Activated T-cell treated with anti-CD3 and anti-CD28 coated beads for 1 hour (primary cell): ENCODE data around the gene SPAG9.

Source experiments
- DNase-seq: peaks from one replicate; pipeline ENCODE4 v3.0.0-alpha.2; 2020; ENCODE audit warnings: low read depth

Gene SPAG9, protein sequence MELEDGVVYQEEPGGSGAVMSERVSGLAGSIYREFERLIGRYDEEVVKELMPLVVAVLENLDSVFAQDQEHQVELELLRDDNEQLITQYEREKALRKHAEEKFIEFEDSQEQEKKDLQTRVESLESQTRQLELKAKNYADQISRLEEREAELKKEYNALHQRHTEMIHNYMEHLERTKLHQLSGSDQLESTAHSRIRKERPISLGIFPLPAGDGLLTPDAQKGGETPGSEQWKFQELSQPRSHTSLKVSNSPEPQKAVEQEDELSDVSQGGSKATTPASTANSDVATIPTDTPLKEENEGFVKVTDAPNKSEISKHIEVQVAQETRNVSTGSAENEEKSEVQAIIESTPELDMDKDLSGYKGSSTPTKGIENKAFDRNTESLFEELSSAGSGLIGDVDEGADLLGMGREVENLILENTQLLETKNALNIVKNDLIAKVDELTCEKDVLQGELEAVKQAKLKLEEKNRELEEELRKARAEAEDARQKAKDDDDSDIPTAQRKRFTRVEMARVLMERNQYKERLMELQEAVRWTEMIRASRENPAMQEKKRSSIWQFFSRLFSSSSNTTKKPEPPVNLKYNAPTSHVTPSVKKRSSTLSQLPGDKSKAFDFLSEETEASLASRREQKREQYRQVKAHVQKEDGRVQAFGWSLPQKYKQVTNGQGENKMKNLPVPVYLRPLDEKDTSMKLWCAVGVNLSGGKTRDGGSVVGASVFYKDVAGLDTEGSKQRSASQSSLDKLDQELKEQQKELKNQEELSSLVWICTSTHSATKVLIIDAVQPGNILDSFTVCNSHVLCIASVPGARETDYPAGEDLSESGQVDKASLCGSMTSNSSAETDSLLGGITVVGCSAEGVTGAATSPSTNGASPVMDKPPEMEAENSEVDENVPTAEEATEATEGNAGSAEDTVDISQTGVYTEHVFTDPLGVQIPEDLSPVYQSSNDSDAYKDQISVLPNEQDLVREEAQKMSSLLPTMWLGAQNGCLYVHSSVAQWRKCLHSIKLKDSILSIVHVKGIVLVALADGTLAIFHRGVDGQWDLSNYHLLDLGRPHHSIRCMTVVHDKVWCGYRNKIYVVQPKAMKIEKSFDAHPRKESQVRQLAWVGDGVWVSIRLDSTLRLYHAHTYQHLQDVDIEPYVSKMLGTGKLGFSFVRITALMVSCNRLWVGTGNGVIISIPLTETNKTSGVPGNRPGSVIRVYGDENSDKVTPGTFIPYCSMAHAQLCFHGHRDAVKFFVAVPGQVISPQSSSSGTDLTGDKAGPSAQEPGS (N-terminal part only)

DNA sequence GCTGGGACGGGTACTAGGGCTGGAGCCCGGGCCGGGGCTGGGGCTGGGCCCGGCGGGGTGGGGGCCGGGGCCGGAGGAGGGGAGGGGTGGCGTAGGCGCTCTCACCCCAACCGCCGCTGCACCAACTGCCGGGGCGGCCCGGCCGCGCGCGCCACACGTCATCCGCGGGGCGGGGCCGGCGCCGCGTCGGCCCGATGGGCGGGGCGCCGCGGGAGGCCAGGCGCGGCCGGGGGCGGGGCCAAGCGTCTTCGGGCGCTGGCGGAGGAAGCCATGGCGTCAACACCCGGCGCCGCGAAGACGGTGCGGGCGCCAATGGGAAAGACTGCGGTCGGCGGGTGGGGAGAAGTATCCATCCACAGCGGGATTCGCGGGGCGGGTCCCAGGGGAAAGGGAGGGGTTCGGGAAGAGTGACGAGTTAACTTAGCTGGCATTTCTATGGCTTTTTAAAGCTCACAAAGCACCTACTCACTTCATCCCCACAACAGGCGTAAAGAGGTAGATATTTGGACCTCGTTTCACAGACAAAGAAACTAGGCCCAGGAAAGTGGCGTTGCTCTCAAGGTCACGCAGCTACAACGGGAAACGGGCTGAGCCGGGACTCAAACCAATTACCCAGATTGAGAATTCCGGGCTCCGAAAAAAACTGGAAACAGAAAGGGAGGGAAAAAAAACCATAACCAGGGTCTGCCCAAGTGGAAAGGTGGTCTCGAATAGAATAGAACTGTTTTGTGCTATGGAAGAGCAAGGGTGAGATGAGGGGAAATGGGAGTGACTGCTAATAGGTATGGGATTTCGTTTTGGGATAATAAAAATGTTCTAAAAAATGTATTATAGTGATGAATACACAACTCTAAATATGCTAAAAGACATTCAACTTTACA, at the start of gene SPAG9:
TSS of gene SPAG9 (minus strand) at position 130 of the 881 bp plus-strand sequence. CDS start 212 bp downstream, outside the sequence.
- DNase-seq, result peak; percentile 82

- DNase-seq, result no peak
Observed at GRCh38 chr17:51169340-51169739, 48.7 kb upstream of the SPAG9 start.

GRCh38 chr17:51166987-51167931, 46.6 kb upstream of the SPAG9 start:
- DNase-seq, result peak; percentile 64

- DNase-seq, result peak; percentile 42
Observed at GRCh38 chr17:51166198-51166986, 45.7 kb upstream of the SPAG9 start, which contains the start of gene NME2. TSS of gene NME2 (plus strand) at chr17:51166411. CDS start at chr17:51166831, 420 bp downstream.

GRCh38 chr17:51165680-51166197, 45.1 kb upstream of the SPAG9 start:
- no peak for DNase-seq

DNA sequence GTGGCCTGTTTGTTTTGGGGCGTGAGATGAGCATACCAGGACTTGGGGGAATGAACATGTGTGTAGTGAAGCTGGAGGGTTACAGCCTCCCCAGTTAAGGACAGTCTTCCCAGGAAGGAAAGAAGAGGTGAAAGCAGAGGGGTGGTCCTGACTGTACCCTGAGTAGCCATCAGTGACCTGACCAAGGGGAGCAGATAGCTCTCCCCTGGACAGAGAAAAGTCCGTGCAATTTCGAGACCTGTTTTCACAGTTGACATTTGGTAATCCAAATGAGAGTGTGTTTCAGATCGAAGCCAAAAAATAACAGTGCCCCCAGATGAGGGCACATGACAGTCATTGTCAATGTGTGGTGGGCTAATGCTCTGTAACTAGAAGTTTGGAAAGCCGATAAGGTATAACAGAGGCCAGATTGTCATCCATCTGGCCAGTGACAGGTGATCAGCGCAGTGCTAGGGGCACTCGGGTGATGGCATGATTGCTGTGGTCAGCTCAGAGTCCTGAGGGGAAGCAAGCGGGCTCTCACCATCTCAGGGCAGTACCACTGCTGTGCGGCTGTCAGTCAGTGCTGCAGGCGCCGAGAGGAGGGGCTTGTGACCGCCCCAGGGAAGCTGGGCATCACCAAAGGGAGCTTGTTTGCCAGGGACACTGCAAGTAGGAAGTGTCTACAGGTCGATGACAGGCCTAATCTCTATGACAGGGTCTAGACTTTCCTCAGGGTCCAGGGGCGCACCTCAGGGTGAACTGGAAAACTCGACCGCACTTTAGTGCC, 44.4 kb upstream of the SPAG9 start:
- no peak for DNase-seq

- DNase-seq, result no peak
Observed at GRCh38 chr17:51161541-51161940, 40.9 kb upstream of the SPAG9 start.

- no peak for DNase-seq
Observed at GRCh38 chr17:51159604-51160003, 38.9 kb upstream of the SPAG9 start.

DNA sequence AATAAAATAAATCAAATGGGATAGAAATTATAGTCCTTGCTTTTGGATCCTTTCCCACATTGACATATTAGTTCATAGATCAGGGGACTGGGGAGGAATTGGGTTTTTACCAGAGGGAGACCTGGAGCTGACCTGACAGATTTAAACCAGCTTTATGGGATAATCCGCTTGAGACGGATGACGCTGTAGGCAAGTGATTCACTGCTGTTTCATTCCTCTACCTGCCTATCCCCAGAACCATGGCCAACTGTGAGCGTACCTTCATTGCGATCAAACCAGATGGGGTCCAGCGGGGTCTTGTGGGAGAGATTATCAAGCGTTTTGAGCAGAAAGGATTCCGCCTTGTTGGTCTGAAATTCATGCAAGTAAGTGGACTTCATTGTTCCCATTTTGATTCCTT, 34.7 kb upstream of the SPAG9 start:
- DNase-seq, result no peak

- DNase-seq, result no peak
Observed at GRCh38 chr17:51154176-51154575, 33.5 kb upstream of the SPAG9 start.

DNA sequence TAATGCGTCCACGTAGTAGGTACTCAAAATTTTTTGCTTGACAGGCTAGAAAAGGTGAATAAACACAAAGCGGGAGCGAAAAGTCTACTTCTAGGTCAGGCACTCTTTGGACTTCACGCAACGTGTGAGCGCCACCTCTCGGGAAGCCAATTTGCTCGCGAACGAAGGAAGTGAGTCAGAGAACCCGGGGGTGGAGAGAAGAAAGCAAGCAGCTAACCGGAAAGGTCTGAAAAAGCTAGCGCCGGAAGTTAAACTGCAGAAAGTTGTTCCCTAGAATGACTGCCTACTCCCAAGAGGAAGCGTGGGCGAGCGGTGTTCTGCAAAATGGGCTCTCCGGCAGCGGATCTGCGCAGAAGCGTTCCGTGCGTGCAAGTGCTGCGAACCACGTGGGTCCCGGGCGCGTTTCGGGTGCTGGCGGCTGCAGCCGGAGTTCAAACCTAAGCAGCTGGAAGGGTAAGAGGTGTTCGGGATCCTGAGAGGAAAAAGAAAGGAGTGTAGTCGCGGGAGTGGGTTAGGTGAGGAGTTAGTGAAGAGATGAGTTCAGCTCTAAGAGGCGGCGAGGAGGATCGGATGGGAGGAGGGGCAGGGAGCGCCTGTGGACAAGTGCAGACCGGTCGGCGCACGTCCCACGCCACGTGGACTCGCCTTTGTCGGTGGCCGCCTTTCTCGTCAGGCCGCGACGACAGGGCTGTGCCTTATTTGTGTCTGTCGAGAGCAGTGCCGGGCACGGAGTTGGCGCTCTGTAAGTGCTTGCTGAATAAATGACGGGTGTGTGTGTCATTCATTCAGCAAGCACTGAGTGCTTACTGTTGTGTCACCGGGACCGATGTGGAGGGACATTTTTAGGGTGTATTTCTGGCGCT, 32.8 kb upstream of the SPAG9 start, which contains the start of gene NME1:
TSS of gene NME1 (plus strand) at position 350 of the 863 bp plus-strand sequence. CDS start 2,096 bp downstream, outside the sequence.
- peak; percentile 95 for DNase-seq

- DNase-seq, result no peak
Observed at GRCh38 chr17:51152766-51153209, 32.1 kb upstream of the SPAG9 start.

DNA sequence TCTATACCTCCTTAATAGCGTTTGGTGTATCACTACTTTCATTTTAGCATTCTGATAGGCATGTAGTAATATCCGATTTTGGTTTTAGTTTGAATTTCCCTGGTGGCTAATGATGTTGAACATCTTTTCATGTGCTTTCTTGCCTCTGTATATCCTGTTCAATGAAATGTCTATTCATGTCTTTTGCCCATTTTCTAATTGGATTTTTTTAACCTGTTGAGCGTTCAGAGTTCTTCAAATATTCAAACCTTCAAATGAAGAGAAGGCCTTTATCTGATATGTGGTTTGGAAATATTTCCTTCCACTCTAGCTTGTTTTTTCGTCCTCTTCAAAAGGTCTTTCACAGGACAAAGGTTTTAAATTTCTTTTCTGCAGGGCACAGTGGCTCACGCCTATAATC, 30.3 kb upstream of the SPAG9 start:
- DNase-seq, result no peak

DNA sequence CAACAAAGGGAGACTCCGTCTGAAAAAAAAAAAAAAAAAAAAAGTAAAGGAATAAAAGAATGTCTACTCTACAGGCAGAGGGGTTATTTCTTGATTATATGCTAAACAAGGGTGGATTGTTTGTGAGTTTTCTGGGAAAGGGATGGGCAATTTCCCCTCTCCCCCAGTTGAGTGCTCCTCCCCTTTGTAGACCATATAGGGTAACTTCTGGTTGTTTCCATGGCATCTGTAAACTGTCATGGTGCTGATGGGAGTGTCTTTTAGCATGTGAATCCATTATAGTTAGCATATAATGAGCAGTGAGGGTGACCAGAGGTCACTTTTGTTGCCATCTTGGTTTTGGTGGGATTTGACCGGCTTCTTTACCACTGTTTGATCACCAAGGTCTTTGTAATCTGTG, 28.5 kb upstream of the SPAG9 start:
- DNase-seq, result no peak

GRCh38 chr17:51147650-51148049, 27.0 kb upstream of the SPAG9 start:
- no peak for DNase-seq

DNA sequence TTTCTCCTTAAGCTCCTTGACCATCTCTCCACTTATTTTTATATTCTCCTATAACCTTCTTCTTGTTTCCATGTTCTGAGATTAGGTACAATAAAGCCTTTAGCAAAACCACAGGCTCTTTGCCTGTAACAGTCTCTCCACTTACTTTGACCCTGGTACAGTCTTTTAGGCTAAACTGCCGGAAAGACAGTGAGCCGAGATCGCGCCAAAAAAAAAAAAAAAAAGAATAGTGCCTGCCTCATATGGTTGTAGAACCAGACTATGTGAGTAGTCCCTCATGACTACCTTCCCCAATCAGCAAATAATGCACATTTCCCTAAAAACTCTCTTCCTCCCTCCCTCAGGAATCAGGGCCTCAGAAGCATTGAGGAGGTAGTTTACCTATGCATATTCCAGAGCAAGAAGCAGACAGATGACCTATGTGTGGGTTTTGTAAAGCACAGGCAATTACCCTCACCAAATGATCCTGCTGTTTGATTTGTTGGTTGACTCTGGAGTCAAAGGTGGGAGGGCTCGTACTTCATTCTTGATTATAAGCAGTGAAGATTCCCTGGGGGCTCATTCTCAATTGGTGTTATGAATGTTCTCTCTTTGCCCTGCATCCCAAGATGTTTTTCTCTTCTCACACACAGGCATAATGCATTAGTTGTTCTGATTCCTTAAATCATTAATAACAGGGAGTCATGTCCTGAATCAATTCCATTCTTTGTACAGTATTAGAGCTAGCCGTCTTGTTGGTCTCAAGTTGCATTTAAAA, 23.8 kb upstream of the SPAG9 start:
- no peak for DNase-seq
